HEK293T (cell line): Measurements from ENCODE around the gene GATAD2B.
"Not testable (repeated sequence)": the region's sequence is repeated elsewhere in the genome, so short reads cannot be mapped to it uniquely, and the experiment has no call there.

Experiments used
- CTCF ChIA-PET: fragments of 350-600 bp; formaldehyde crosslinking; extraction: SDS; loops from one replicate; lab custom pipeline; 2021; ENCODE audit warnings: antibody characterized with exemption, inconsistent platforms; lab: Yijun Ruan, JAX
- POLR2A ChIA-PET: fragments of 350-600 bp; formaldehyde crosslinking; extraction: SDS; loops from one replicate; lab custom pipeline; 2020; ENCODE audit warnings: antibody characterized with exemption, inconsistent platforms; lab: Yijun Ruan, JAX
- DNase-seq: peaks from one replicate; pipeline ENCODE4 v3.0.0; 2012; ENCODE audit warnings: mixed read lengths; ENCODE audit errors: extremely low spot score
- ARNT ChIP-seq: fragments of 450-650 bp; IDR thresholded peaks from 2 replicates; pipeline ENCODE4 v1.6.1; 2017; ENCODE audit warnings: mild to moderate bottlenecking
- BHLHE40 ChIP-seq: fragments of 450-650 bp; IDR thresholded peaks from 2 replicates; pipeline ENCODE4 v1.6.1; 2016; ENCODE audit warnings: mild to moderate bottlenecking, moderate library complexity, borderline replicate concordance
- CTBP1 ChIP-seq: fragments of 450-650 bp; IDR thresholded peaks from 2 replicates; pipeline ENCODE4 v1.6.1; 2016; ENCODE audit warnings: borderline replicate concordance
- ELF4 ChIP-seq: fragments of 450-650 bp; IDR thresholded peaks from 2 replicates; pipeline ENCODE4 v1.6.1; 2017; ENCODE audit warnings: antibody characterized with exemption
- FOXA1 ChIP-seq: fragments of 450-650 bp; IDR thresholded peaks from 2 replicates; pipeline ENCODE4 v1.6.1; 2016; ENCODE audit warnings: mild to moderate bottlenecking
- FOXK2 ChIP-seq: fragments of 450-650 bp; IDR thresholded peaks from 2 replicates; pipeline ENCODE4 v1.6.1; 2016; ENCODE audit warnings: mild to moderate bottlenecking
- FOXM1 ChIP-seq: fragments of 450-650 bp; IDR thresholded peaks from 2 replicates; pipeline ENCODE4 v1.6.1; 2017; ENCODE audit warnings: mild to moderate bottlenecking, borderline replicate concordance
- HDGF ChIP-seq: fragments of 450-650 bp; IDR thresholded peaks from 2 replicates; pipeline ENCODE4 v1.6.1; 2017; ENCODE audit warnings: antibody characterized with exemption, borderline replicate concordance
- L3MBTL2 ChIP-seq: fragments of 450-650 bp; conservative IDR thresholded peaks from 2 replicates; pipeline ENCODE4 v1.6.1; 2016; ENCODE audit warnings: mild to moderate bottlenecking
- LEF1 ChIP-seq: fragments of 450-650 bp; IDR thresholded peaks from 2 replicates; pipeline ENCODE4 v1.6.1; 2017; ENCODE audit warnings: mild to moderate bottlenecking, borderline replicate concordance
- NFRKB ChIP-seq: fragments of 450-650 bp; IDR thresholded peaks from 2 replicates; pipeline ENCODE4 v1.6.1; 2016; ENCODE audit warnings: mild to moderate bottlenecking, moderate library complexity
- PKNOX1 ChIP-seq: fragments of 450-650 bp; IDR thresholded peaks from 2 replicates; pipeline ENCODE4 v1.6.1; 2016
- SP1 ChIP-seq: fragments of 450-650 bp; IDR thresholded peaks from 2 replicates; pipeline ENCODE4 v1.6.1; 2017
- SUZ12 ChIP-seq: fragments of 450-650 bp; IDR thresholded peaks from 2 replicates; pipeline ENCODE4 v1.6.1; 2016; ENCODE audit warnings: mild to moderate bottlenecking
- TARDBP ChIP-seq: fragments of 450-650 bp; IDR thresholded peaks from 2 replicates; pipeline ENCODE4 v1.6.1; 2016
- ZNF384 ChIP-seq: fragments of 450-650 bp; IDR thresholded peaks from 2 replicates; pipeline ENCODE4 v1.6.1; 2016

Gene GATAD2B

GRCh38 chr1:153906396-153906795 lies 16.4 kb downstream of the GATAD2B start:
- CTCF ChIA-PET, result interaction anchor here (1.3 kb wide), 1 partner anchor 15 kb away, joined by 3 read pairs; no protein-coding TSS in a partner anchor
- POLR2A ChIA-PET, result no interaction called here
- no peak for TF ChIP-seq SP1
- peak; percentile 74 for TF ChIP-seq PKNOX1

DNA sequence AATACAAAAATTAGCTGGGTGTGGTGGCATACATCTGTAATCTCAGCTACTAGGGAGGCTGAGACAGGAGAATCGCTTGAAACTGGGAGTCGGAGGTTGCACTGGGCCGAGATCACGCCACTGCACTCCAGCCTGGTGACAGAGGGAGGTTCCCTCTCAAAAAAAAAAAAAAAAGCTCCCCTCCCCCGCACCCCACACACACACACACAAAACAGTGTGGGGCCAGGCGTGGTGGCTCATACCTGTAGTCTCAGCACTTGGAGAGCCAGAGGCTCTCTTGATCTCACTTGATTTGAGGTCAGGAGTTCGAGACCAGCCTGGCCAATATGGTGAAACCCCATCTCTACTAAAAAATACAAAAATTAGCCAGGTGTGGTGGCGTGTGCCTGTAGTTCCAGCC lies 16.9 kb downstream of the GATAD2B start:
- POLR2A ChIA-PET, DNase-seq: not testable (repeated sequence)
- peak; percentile 85 for TF ChIP-seq ZNF384
- CTCF ChIA-PET, result interaction anchor here (1.3 kb wide), 1 partner anchor 15 kb away, joined by 3 read pairs; no protein-coding TSS in a partner anchor

More at GRCh38 chr1:153906396-153906795, 16.4 kb downstream of the GATAD2B start:
- no peak for DNase-seq

GRCh38 chr1:153903841-153904455 lies 18.8 kb downstream of the GATAD2B start:
- ChIA-PET CTCF (interaction anchor here (0.7 kb wide), 1 partner anchor 22 kb away, joined by 4 read pairs; no protein-coding TSS in a partner anchor), POLR2A (interaction anchor here (0.6 kb wide), 1 partner anchor 11 kb away, joined by 3 read pairs; no protein-coding TSS in a partner anchor)

DNA sequence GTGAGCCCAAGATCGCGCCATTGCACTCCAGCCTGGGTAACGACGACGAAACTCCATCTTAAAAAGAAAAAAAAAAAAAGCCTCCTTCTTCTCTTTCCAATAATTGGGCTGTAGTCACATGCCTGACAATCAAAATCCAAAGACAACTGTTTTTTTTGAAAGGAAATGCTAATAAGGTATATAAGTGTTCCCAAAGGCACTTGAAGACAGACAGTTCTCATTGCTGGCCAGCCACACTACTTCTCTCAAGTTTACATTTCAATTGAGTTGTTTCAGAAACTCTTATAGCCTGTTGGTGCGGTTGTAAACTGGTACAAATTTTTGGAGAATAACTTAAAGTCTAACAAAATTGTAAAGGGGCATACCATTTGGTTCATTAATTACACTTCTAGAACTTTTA lies 23.3 kb downstream of the GATAD2B start:
- ChIA-PET CTCF (no interaction called here), POLR2A (interaction anchor here (1.4 kb wide), 1 partner anchor 68 kb away, joined by 3 read pairs; the partner anchor contains the start of gene CREB3L4)
- DNase-seq, result no peak
- TF ChIP-seq BHLHE40 (no peak), SUZ12 (no peak), ZNF384 (no peak)

More at GRCh38 chr1:153903841-153904455, 18.8 kb downstream of the GATAD2B start:
- no peak for DNase-seq
- no peak for TF ChIP-seq SUZ12
- TF ChIP-seq ELF4, result no peak
- no peak for TF ChIP-seq PKNOX1
- TF ChIP-seq SP1, result no peak
- no peak for TF ChIP-seq NFRKB
- TF ChIP-seq ARNT, result no peak
- no peak for TF ChIP-seq CTBP1
- TF ChIP-seq LEF1, result no peak
- no peak for TF ChIP-seq L3MBTL2
- no peak for TF ChIP-seq ZNF384
- no peak for TF ChIP-seq FOXM1
- no peak for TF ChIP-seq HDGF
- no peak for TF ChIP-seq TARDBP
- no peak for TF ChIP-seq FOXK2
- no peak for TF ChIP-seq FOXA1
- TF ChIP-seq BHLHE40, result no peak

DNA sequence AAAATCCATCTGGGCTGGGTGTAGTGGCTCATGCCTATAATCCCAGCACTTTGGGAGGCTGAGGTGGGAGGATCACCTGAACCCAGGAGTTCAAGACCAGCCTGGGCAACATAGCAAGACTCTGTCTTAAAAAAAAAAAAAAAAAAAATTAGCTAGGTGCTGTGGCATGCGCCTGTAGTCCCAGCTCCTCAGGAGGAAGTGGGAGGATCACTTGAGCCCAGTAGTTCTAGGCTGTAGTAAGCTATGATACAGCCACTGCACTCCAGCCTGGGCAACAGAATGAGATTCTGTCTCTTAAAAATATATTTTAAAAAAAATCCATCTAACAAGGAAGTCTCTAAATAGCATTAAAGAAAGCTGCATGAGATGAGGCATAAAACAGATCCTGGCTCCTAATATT lies 26.9 kb downstream of the GATAD2B start:
- POLR2A ChIA-PET, DNase-seq: not testable (repeated sequence)
- CTCF ChIA-PET, result interaction anchor here (0.6 to 0.7 kb wide), 2 partner anchors 17 to 188 kb away, joined by 4 to 11 read pairs; no protein-coding TSS in a partner anchor

DNA sequence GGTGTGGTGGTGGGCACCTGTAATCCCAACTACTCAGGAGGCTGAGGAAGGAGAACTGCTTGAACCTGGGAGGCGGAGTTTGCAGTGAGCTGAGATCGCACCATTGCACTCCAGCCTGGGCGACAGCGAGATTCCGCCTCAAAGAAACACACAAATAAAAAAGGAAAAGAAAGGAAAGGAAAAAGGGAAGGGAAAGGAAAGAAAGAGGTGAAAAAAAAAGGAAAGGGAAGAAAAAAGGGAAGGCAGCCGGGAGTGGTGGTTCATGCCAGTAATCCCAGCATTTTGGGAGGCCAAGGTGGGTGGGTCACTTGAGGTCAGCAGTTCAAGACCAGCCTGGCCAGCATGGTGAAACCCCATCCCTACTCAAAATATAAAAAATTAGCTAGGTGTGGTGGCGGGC lies 31.7 kb downstream of the GATAD2B start:
- DNase-seq, POLR2A ChIA-PET, CTCF ChIA-PET: not testable (repeated sequence)

GRCh38 chr1:153888533-153888932 lies 34.2 kb downstream of the GATAD2B start:
- TF ChIP-seq SUZ12 (no peak), NFRKB (no peak), FOXK2 (no peak), PKNOX1 (no peak), L3MBTL2 (no peak), TARDBP (no peak), CTBP1 (no peak), SP1 (no peak), FOXM1 (no peak), LEF1 (no peak), ZNF384 (no peak), HDGF (no peak), ARNT (no peak)
- POLR2A ChIA-PET, result interaction anchor here (0.7 to 1.0 kb wide), 2 partner anchors 34 to 161 kb away, joined by 4 to 5 read pairs; partner anchors contain the start of genes GATAD2B and INTS3
- DNase-seq, result no peak
- CTCF ChIA-PET, result no interaction called here

DNA sequence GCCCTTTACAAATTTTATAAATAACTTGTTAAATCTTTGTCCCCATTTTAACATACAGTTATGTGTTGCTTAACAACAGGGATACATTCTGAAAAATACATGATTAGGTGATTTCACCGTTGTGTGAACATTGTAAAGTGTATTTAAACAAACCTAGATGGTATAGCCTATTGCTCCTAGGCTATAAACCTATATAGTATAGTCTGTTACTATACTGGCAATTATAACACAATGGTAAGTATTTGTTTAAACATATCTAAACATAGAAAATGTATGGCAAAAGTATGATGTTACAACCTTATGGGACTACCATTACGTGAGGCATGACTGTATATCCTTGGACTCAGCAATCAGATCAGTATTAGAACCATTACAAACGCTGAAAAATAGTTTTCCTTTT lies 36.6 kb downstream of the GATAD2B start:
- ChIA-PET POLR2A (no interaction called here), CTCF (interaction anchor here (0.7 kb wide), 1 partner anchor 480 kb away, joined by 3 read pairs; no protein-coding TSS in a partner anchor)
- DNase-seq, result no peak
- no peak for TF ChIP-seq ELF4
- no peak for TF ChIP-seq ARNT
- TF ChIP-seq CTBP1, result no peak
- TF ChIP-seq PKNOX1, result no peak
- TF ChIP-seq L3MBTL2, result no peak
- no peak for TF ChIP-seq TARDBP
- no peak for TF ChIP-seq ZNF384
- no peak for TF ChIP-seq FOXM1
- no peak for TF ChIP-seq FOXA1
- no peak for TF ChIP-seq BHLHE40
- no peak for TF ChIP-seq LEF1
- no peak for TF ChIP-seq SP1
- no peak for TF ChIP-seq NFRKB
- TF ChIP-seq HDGF, result no peak
- TF ChIP-seq SUZ12, result no peak
- no peak for TF ChIP-seq FOXK2
